Kidney (tissue), 14 donors: Measurements from ENCODE around the gene CD48. TPM values are rescaled to one million over a fixed set of nuclear protein-coding genes. Genes with fewer than 3 reads are reported as not detected.
"Not testable (repeated sequence)": the region's sequence is repeated elsewhere in the genome, so short reads cannot be mapped to it uniquely, and the experiment has no call there.

Experiments used
- DNase-seq, 5 donors: peaks; one replicate each; pipeline ENCODE4 v3.0.0-alpha.2; 2013 to 2020
- FAIRE-seq: peaks from 2 replicates; lab custom pipeline; 2012; peaks lifted over from hg19 to GRCh38; lab: Jason Lieb, UNC
- H3K27ac ChIP-seq, 2 donors: one replicate each; pipeline ENCODE4 v1.7.0; 2013; ENCODE audit warnings: low read depth in 2 of 2, low read length in 2 of 2, inconsistent platforms in 1 of 2
- H3K27me3 ChIP-seq: one replicate; pipeline ENCODE4 v1.7.1; 2013; ENCODE audit warnings: low read length, inconsistent platforms; ENCODE audit not compliant: control insufficient read depth, insufficient read depth
- H3K36me3 ChIP-seq, 3 donors: one replicate each; pipeline versions ENCODE4 v1.7.0 to v1.7.1; 2013; ENCODE audit warnings: low read length in 3 of 3, control low read depth in 1 of 3, inconsistent platforms in 1 of 3; ENCODE audit not compliant: insufficient read depth in 3 of 3, control insufficient read depth in 2 of 3
- H3K4me1 ChIP-seq, 3 donors: one replicate each; pipeline versions ENCODE4 v1.7.0 to v1.7.1; 2013; ENCODE audit warnings: low read length in 3 of 3, inconsistent platforms in 1 of 3, low read depth in 1 of 3; ENCODE audit not compliant: control insufficient read depth in 2 of 3, insufficient read depth in 2 of 3
- H3K4me3 ChIP-seq, 3 donors: one replicate each; pipeline versions ENCODE4 v1.7.0 to v1.8.1; 2013; ENCODE audit warnings: low read length in 3 of 3, control low read depth in 1 of 3, inconsistent platforms in 1 of 3
- H3K9ac ChIP-seq, 3 donors: one replicate each; pipeline versions ENCODE4 v1.7.0 to v1.7.1; 2013; ENCODE audit warnings: low read length in 3 of 3, control low read depth in 1 of 3, inconsistent platforms in 1 of 3
- H3K9me3 ChIP-seq, 3 donors: one replicate each; pipeline versions ENCODE4 v1.7.0 to v1.7.1; 2013; ENCODE audit warnings: low read length in 3 of 3, control low read depth in 1 of 3, inconsistent platforms in 1 of 3; ENCODE audit not compliant: control insufficient read depth in 2 of 3, insufficient read depth in 1 of 3
- CTCF ChIP-seq: IDR thresholded peaks from 3 replicates; pipeline ENCODE4 v1.5.1; 2012; ENCODE audit warnings: mild to moderate bottlenecking, moderate library complexity, borderline replicate concordance; ENCODE audit not compliant: insufficient read depth; ENCODE audit errors: extremely low read depth
- intact Hi-C: fragments of 100-400 bp; cut with DNase I; formaldehyde crosslinking; loops from one replicate; pipeline ENCODE4 v1.11.1; 2022
- polyA plus RNA-seq: library from polyadenylated mRNA; stranded (reverse); fragments of 350-450 nt; fragmentation: Illumina TruSeq; extraction: RNeasy Lipid Tissue Mini Kit (QIAGEN cat#74804); gene quantifications from one replicate; pipeline ENCODE4 v1.2.3, GENCODE V29; 2014; ENCODE audit warnings: low read depth, low replicate concordance; ENCODE audit not compliant: insufficient read depth
- total RNA-seq: library from RNA; stranded (reverse); fragmentation: NEBNext Ultra II Directional; extraction: Animal tissue kit (Norgen Biotek cat#: 25700); gene quantifications from one replicate; pipeline ENCODE4 v1.2.1, GENCODE V29; 2021
- donor health status: control.
- donor health status: control.
- donor health status: control.
- donor health status: control.
- donor health status: control.
- donor health status: DM: yes; HTN: yes; CAD: no.
- donor health status: Normal renal cell carcinoma (clear cell type).

CD48 gene
- total and polyA plus RNA-seq, 2 donors from 2014 or later = 3.2 to 20.5 TPM

- TF ChIP-seq CTCF = no peak
- no peak overlapping the region for H3K9ac ChIP-seq
- H3K36me3 ChIP-seq = no peaks in the 10 kb centered on the region
- H3K4me1 ChIP-seq = no peaks in the 10 kb centered on the region
- intact Hi-C loops = no loop called here
- DNase-seq (no peak), FAIRE-seq (no peak)
- H3K27ac ChIP-seq = no peak overlapping the region
- no peaks in the 10 kb centered on the region for H3K27me3 ChIP-seq
- H3K9me3 ChIP-seq = no peaks in the 10 kb centered on the region
- H3K4me3 ChIP-seq = no peak overlapping the region
Measured at GRCh38 chr1:160713161-160713560, 1.5 kb upstream of the CD48 start.

- H3K9ac ChIP-seq, H3K36me3 ChIP-seq, DNase-seq, H3K27ac ChIP-seq, H3K27me3 ChIP-seq, FAIRE-seq, H3K4me1 ChIP-seq, H3K4me3 ChIP-seq, H3K9me3 ChIP-seq, intact Hi-C loops: not testable (repeated sequence)
Measured at GRCh38 chr1:160712525-160713080, 981 bp upstream of the CD48 start.

- TF ChIP-seq CTCF = no peak
- no peaks in the 10 kb centered on the region for H3K36me3 ChIP-seq
- no peak overlapping the region for H3K4me3 ChIP-seq
- DNase-seq (no peak), FAIRE-seq (no peak)
- no peaks in the 10 kb centered on the region for H3K27me3 ChIP-seq
- no peak overlapping the region for H3K27ac ChIP-seq
- no peaks in the 10 kb centered on the region for H3K4me1 ChIP-seq
- intact Hi-C loops = no loop called here
- no peak overlapping the region for H3K9ac ChIP-seq
- H3K9me3 ChIP-seq = no peaks in the 10 kb centered on the region
Measured at GRCh38 chr1:160711276-160711601, 383 bp downstream of the CD48 start.

GRCh38 chr1:160710517-160711252, 937 bp downstream of the CD48 start:
- H3K27me3 ChIP-seq = no peaks in the 10 kb centered on the region
- H3K36me3 ChIP-seq = no peaks in the 10 kb centered on the region
- TF ChIP-seq CTCF = no peak
- H3K4me1 ChIP-seq = no peaks in the 10 kb centered on the region
- no peak for FAIRE-seq
- H3K27ac ChIP-seq = no peak overlapping the region
- H3K9me3 ChIP-seq = no peaks in the 10 kb centered on the region
- no peak overlapping the region for H3K4me3 ChIP-seq
- intact Hi-C loops = no loop called here
- H3K9ac ChIP-seq = no peak overlapping the region
- no peak for DNase-seq
